Gastrocnemius medialis (tissue), 4 donors: ENCODE measurements around the gene EXOC6.

Source experiments
- CTCF ChIP-seq, 5 experiments: fragments of 450-650 bp in 3 of 5; fragments of 200-600 bp in 2 of 5; sonication (generic) in 2 of 5; IDR thresholded peaks in 4 of 5; conservative IDR thresholded peaks in 1 of 5; 1 replicate in 4 of 5; 2 replicates in 1 of 5; pipeline ENCODE4 v1.5.1; 2016 to 2019; ENCODE audit warnings: antibody characterized with exemption in 5 of 5, mild to moderate bottlenecking in 3 of 5, moderate library complexity in 3 of 5
- POLR2A ChIP-seq, 2 donors: fragments of 450-650 bp; IDR thresholded peaks; one replicate each; pipeline ENCODE4 v1.6.1; 2017; ENCODE audit warnings: antibody characterized with exemption in 2 of 2, mild to moderate bottlenecking in 2 of 2, moderate library complexity in 2 of 2

GRCh38 chr10:92837456-92837855 lies 10.9 kb upstream of the EXOC6 start:
- TF ChIP-seq CTCF (IDR thresholded peaks at IDR 0.05 in 4 of 5, conservative IDR thresholded peaks at IDR 0.05 in 1 of 5), result no peak
- no peak for TF ChIP-seq POLR2A (IDR thresholded peaks at IDR 0.05)
